Stimulated activated CD8-positive, alpha-beta memory T cell treated with anti-CD3 and anti-CD28 coated beads, Interleukin-7, amount 100 ng/mL, for 1 hour (primary cell): ENCODE measurements around the gene PRR27.

Experiments
- DNase-seq, 2 donors: peaks; one replicate each; pipeline ENCODE4 v3.0.0-alpha.2; 2020; ENCODE audit warnings: low read depth in 2 of 2

PRR27 gene

GRCh38 chr4:70153937-70154336, at the start of gene PRR27:
Gene PRR27, plus strand, starts transcription at chr4:70154237. Its CDS starts 139 bp downstream, at chr4:70154376.
- no peak for DNase-seq

- no peak for DNase-seq
Observed at GRCh38 chr4:70110917-70111316, 43.1 kb upstream of the PRR27 start.

- no peak for DNase-seq
Observed at GRCh38 chr4:70113656-70114055, 40.4 kb upstream of the PRR27 start.

GRCh38 chr4:70114096-70114495, 39.9 kb upstream of the PRR27 start:
- DNase-seq, result no peak

GRCh38 chr4:70120323-70120722, 33.7 kb upstream of the PRR27 start:
- no peak for DNase-seq

- no peak for DNase-seq
Observed at GRCh38 chr4:70133473-70133872, 20.6 kb upstream of the PRR27 start.

- DNase-seq, result no peak
Observed at GRCh38 chr4:70138751-70139150, 15.3 kb upstream of the PRR27 start.

GRCh38 chr4:70151271-70151670, 2.8 kb upstream of the PRR27 start:
- DNase-seq, result no peak

- DNase-seq, result no peak
Observed at GRCh38 chr4:70152088-70152487, 1.9 kb upstream of the PRR27 start.

- DNase-seq, result no peak
Observed at GRCh38 chr4:70158576-70158975, 4.5 kb downstream of the PRR27 start.

- no peak for DNase-seq
Observed at GRCh38 chr4:70177090-70177489, 23.1 kb downstream of the PRR27 start.

GRCh38 chr4:70178075-70178660, 24.1 kb downstream of the PRR27 start:
- DNase-seq, result no peak

- no peak for DNase-seq
Observed at GRCh38 chr4:70179811-70180210, 25.8 kb downstream of the PRR27 start.

- DNase-seq, result no peak
Observed at GRCh38 chr4:70181864-70182263, 27.8 kb downstream of the PRR27 start.

GRCh38 chr4:70182517-70183167, 28.6 kb downstream of the PRR27 start:
- no peak for DNase-seq

- no peak for DNase-seq
Observed at GRCh38 chr4:70183168-70183939, 29.3 kb downstream of the PRR27 start.

- DNase-seq, result no peak
Observed at GRCh38 chr4:70183940-70184246, 29.9 kb downstream of the PRR27 start.

GRCh38 chr4:70187216-70187615, 33.2 kb downstream of the PRR27 start:
- DNase-seq, result no peak

- no peak for DNase-seq
Observed at GRCh38 chr4:70190579-70190978, 36.5 kb downstream of the PRR27 start.

- no peak for DNase-seq
Observed at GRCh38 chr4:70191647-70192046, 37.6 kb downstream of the PRR27 start.

GRCh38 chr4:70192895-70193294, 38.9 kb downstream of the PRR27 start:
- no peak for DNase-seq

- DNase-seq, result no peak
Observed at GRCh38 chr4:70195425-70195824, 41.4 kb downstream of the PRR27 start, which contains the start of gene ODAM. Gene ODAM, plus strand, starts transcription at chr4:70195725. Its CDS starts 819 bp downstream, at chr4:70196544.

GRCh38 chr4:70196857-70197256, 42.8 kb downstream of the PRR27 start:
- no peak for DNase-seq
